Thyroid gland (tissue), 4 donors: ENCODE data around the gene CYP4A11.

ENCODE experiments used
- CTCF ChIP-seq, 6 experiments: fragments of 200-600 bp in 3 of 6; fragments of 450-650 bp in 3 of 6; sonication (generic) in 3 of 6; IDR thresholded peaks; one replicate each; pipeline ENCODE4 v1.5.1; 2016 to 2019; ENCODE audit warnings: antibody characterized with exemption in 6 of 6, mild to moderate bottlenecking in 2 of 6, inconsistent platforms in 1 of 6, moderate library complexity in 1 of 6
- POLR2A ChIP-seq, 2 donors: fragments of 450-650 bp; IDR thresholded peaks; one replicate each; pipeline ENCODE4 v1.6.1; 2017; ENCODE audit warnings: antibody characterized with exemption in 2 of 2, mild to moderate bottlenecking in 2 of 2, moderate library complexity in 1 of 2

GRCh38 chr1:46941135-46941694 lies at the start of gene CYP4A11:
- TF ChIP-seq POLR2A (IDR thresholded peaks at IDR 0.05) (no peak), CTCF (IDR thresholded peaks at IDR 0.05) (no peak)
